ENCODE results near the gene HOXB7. TPM values are rescaled to one million over a fixed set of nuclear protein-coding genes. Genes with fewer than 3 reads are reported as not detected.

HOXB7 gene
- total RNA-seq, 1 donor from 2014 or later = 0.64 TPM

DNA sequence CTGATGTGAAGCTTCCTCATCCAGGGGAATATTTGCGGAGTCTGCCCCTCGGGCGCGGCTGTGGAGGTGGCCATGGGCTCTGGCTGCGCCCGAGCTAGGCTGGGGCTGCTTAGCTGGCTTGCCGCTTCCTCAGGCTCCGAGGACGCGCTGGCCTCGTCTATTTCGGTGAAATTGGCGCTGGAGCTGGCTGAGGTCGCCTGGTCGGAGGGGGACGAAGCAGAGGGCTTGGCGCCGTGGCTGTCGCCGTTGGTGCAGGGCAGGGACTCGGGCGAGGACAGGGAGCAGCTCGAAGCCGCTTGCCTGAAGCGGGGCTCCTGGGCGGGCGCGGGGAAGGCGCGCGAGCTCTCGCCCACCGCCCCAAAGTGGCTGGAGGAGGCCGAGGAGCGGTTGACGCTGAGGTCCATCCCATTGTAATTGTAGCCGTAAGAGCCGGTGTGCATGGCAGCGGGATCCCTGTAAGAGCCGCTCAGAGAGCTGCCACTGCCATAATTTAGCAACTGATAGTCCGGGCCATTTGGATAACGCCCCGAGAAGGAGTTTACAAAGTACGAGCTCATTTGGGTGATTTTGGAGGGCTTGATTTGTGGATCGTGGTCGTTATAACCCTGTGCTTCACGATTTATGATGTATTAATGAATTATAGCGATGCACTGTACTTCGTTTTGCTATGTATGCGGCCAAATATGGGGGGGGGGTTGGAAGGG lies 17.5 kb downstream of the HOXB7 start, which contains the start of gene HOXB5:
HOXB5 (minus strand) TSS at position 654 of the 704 bp plus-strand sequence; CDS start at position 557, 97 bp downstream.
- H3K9me3 Mint-ChIP-seq (ENCODE audit: unreplicated experiment) = peaks cover 4% of the 10 kb centered on the region
- H3K4me3 Mint-ChIP-seq (ENCODE audit: unreplicated experiment) = peak within 1 kb of the TSS; percentile 11
- DNase-seq = peak; percentile 61
- no peak within 1 kb of the TSS for H3K27ac Mint-ChIP-seq (ENCODE audit: unreplicated experiment)
- peaks cover 50% of the 10 kb centered on the region for H3K27me3 Mint-ChIP-seq (ENCODE audit: unreplicated experiment)
- TF ChIP-seq, protein P1, sequence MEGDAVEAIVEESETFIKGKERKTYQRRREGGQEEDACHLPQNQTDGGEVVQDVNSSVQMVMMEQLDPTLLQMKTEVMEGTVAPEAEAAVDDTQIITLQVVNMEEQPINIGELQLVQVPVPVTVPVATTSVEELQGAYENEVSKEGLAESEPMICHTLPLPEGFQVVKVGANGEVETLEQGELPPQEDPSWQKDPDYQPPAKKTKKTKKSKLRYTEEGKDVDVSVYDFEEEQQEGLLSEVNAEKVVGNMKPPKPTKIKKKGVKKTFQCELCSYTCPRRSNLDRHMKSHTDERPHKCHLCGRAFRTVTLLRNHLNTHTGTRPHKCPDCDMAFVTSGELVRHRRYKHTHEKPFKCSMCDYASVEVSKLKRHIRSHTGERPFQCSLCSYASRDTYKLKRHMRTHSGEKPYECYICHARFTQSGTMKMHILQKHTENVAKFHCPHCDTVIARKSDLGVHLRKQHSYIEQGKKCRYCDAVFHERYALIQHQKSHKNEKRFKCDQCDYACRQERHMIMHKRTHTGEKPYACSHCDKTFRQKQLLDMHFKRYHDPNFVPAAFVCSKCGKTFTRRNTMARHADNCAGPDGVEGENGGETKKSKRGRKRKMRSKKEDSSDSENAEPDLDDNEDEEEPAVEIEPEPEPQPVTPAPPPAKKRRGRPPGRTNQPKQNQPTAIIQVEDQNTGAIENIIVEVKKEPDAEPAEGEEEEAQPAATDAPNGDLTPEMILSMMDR (IDR thresholded peaks at IDR 0.05; ENCODE audit: partially characterized antibody, unreplicated experiment) = no peak
- no peaks in the 10 kb centered on the region for H3K36me3 Mint-ChIP-seq (ENCODE audit: unreplicated experiment)
- H3K4me1 Mint-ChIP-seq (ENCODE audit: low read depth, unreplicated experiment) = peaks cover 2% of the 10 kb centered on the region

DNA sequence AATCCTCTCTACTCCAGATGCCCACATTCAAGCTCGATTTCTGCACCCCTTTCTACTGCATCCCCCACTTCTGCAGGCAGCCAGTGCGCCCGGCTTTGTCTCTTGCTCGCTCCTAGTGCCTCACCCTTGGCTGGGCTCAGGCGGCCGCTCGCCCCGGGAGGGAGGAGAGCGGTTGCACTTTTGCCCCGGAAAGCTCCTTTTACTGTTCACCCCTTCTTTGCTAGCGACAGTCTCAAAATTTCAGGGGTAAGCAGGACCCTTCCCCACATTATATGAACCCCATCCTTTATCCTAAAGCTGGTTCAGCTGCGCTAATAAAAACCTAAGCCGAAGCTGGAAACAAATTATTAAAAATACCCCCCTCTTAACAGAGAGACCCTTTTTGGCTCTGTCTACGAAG lies 18.2 kb downstream of the HOXB7 start:
- H3K4me3 Mint-ChIP-seq (ENCODE audit: unreplicated experiment) = no peak overlapping the region
- peaks cover 52% of the 10 kb centered on the region for H3K27me3 Mint-ChIP-seq (ENCODE audit: unreplicated experiment)

DNA sequence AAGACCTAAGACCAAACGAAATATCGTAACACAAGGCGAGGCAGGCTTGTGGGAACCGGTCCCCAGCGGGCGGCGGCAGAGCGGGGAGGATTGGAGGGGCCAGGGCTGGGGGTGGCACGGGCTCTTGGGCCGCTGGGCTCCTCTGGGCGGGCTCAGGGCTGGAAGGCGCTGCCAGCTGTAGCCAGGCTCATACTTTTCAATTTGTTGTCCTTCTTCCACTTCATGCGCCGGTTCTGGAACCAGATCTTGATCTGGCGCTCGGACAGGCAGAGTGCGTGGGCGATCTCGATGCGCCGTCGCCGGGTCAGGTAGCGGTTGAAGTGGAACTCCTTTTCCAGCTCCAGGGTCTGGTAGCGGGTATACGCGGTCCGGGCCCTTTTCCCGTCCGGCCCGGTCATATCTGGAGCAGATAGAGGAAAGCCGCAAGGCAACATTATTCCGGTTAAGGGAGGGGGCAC lies 18.7 kb downstream of the HOXB7 start:
- no peak overlapping the region for H3K27ac Mint-ChIP-seq (ENCODE audit: unreplicated experiment)
- H3K36me3 Mint-ChIP-seq (ENCODE audit: unreplicated experiment) = peaks cover 3% of the 10 kb centered on the region
- peaks cover 3% of the 10 kb centered on the region for H3K4me1 Mint-ChIP-seq (ENCODE audit: low read depth, unreplicated experiment)
- no peak overlapping the region for H3K4me3 Mint-ChIP-seq (ENCODE audit: unreplicated experiment)
- TF ChIP-seq, protein P1 (IDR thresholded peaks at IDR 0.05; ENCODE audit: partially characterized antibody, unreplicated experiment) = no peak
- DNase-seq = no peak
- peaks cover 56% of the 10 kb centered on the region for H3K27me3 Mint-ChIP-seq (ENCODE audit: unreplicated experiment)
- H3K9me3 Mint-ChIP-seq (ENCODE audit: unreplicated experiment) = peaks cover 9% of the 10 kb centered on the region

More for the DNA sequence above, 18.2 kb downstream of the HOXB7 start:
- Mint-ChIP-seq H3K9me3 (ENCODE audit: unreplicated experiment) (peaks cover 8% of the 10 kb centered on the region), H3K4me1 (ENCODE audit: low read depth, unreplicated experiment) (peaks cover 2% of the 10 kb centered on the region), H3K36me3 (ENCODE audit: unreplicated experiment) (peaks cover 1% of the 10 kb centered on the region), H3K27ac (ENCODE audit: unreplicated experiment) (no peak overlapping the region)
- TF ChIP-seq, protein P1 (IDR thresholded peaks at IDR 0.05; ENCODE audit: partially characterized antibody, unreplicated experiment) = no peak
- no peak for DNase-seq

DNA sequence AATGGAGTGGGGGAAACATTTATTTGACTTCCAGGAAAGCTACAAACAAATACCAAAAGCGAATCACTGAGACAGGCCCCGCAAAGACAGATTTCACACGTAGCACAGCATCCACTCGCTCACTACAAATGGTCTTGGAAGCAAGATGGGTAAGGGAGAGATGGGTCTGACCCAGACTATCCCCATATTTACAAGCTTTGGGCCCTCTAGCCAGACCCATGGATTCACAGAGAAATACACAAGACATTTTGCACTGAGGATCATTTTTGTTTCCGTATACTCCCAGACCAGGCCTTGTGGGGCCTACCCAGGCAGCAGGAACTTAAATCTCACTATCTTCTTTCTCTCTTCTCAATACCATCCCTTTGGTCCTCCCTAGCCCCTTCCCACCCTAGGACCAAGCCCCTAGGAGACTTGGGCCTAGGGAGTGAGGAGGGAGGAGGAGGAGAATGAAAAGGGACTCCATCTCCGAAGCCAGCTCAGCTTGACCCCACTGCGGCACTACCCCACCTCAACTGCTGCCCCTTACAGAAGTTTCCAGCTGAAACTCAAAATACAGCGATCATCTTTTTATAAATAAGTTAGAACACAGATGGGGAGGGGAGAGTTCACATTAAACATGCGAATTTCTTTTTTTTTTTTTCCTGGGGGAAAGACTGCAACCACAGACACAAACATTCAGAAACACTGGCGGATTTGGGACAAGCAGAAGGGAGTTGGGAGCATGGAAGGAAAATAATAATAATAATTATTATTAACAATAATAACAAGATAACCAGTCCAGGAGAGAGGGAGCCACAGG lies 19.4 kb downstream of the HOXB7 start:
- Mint-ChIP-seq H3K4me3 (ENCODE audit: unreplicated experiment) (no peak overlapping the region), H3K4me1 (ENCODE audit: low read depth, unreplicated experiment) (peaks cover 5% of the 10 kb centered on the region), H3K9me3 (ENCODE audit: unreplicated experiment) (peaks cover 8% of the 10 kb centered on the region), H3K27me3 (ENCODE audit: unreplicated experiment) (peaks cover 50% of the 10 kb centered on the region), H3K36me3 (ENCODE audit: unreplicated experiment) (peaks cover 3% of the 10 kb centered on the region), H3K27ac (ENCODE audit: unreplicated experiment) (no peak overlapping the region)
- no peak for DNase-seq
- TF ChIP-seq, protein P1 (IDR thresholded peaks at IDR 0.05; ENCODE audit: partially characterized antibody, unreplicated experiment) = no peak
